Vagina (tissue), 2 donors: Measurements from ENCODE around the gene OMD.

ENCODE experiments used
- POLR2A ChIP-seq, 2 donors: fragments of 450-650 bp; IDR thresholded peaks; one replicate each; pipeline ENCODE4 v1.6.1; 2017; ENCODE audit warnings: antibody characterized with exemption in 2 of 2, mild to moderate bottlenecking in 2 of 2, moderate library complexity in 2 of 2
- TF ChIP-seq, protein P1 (sequence below), 3 experiments: fragments of 450-650 bp in 2 of 3; fragments of 200-600 bp in 1 of 3; sonication (generic) in 1 of 3; IDR thresholded peaks; one replicate each; pipeline ENCODE4 v1.5.1; 2017 to 2019; ENCODE audit warnings: antibody characterized with exemption in 3 of 3, mild to moderate bottlenecking in 2 of 3, moderate library complexity in 2 of 3

DNA sequence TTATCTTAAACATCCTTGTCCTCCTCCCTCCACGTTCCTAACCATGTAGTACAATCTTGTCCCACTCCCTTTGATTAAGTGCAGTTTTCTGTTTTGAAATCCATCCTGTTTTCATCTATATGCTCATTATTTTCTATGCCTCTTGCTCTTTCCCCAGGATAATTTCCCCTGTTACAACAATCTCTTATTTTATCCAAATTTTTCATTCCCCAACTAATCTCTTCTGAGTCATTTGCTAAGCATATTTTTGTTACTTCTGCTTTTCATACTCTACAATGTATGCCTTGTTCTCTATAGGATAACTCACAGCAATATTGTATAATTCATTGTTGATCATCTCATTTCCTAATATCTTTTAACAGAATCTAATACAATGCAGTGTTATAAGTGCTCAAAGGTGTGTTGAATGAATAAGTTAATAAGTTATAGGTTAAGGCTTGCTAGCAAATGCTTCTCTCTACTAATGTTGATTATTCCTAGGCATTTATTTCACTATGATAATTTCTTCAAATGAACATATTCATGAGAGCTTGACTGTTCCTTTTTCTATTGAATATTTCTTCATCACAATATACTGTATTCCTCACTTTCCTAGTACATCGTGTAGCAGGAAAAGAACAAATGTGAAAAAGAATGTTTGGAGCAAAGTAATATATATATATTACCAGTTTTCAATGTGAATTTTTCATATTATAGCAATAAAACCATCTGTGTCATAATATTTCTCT lies 1.5 kb downstream of the OMD start:
- TF ChIP-seq, protein P1, sequence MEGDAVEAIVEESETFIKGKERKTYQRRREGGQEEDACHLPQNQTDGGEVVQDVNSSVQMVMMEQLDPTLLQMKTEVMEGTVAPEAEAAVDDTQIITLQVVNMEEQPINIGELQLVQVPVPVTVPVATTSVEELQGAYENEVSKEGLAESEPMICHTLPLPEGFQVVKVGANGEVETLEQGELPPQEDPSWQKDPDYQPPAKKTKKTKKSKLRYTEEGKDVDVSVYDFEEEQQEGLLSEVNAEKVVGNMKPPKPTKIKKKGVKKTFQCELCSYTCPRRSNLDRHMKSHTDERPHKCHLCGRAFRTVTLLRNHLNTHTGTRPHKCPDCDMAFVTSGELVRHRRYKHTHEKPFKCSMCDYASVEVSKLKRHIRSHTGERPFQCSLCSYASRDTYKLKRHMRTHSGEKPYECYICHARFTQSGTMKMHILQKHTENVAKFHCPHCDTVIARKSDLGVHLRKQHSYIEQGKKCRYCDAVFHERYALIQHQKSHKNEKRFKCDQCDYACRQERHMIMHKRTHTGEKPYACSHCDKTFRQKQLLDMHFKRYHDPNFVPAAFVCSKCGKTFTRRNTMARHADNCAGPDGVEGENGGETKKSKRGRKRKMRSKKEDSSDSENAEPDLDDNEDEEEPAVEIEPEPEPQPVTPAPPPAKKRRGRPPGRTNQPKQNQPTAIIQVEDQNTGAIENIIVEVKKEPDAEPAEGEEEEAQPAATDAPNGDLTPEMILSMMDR (IDR thresholded peaks at IDR 0.05), result no peak
- TF ChIP-seq POLR2A (IDR thresholded peaks at IDR 0.05), result no peak
